Measurements from ENCODE around the gene CEP78.

The CEP78 gene

DNA sequence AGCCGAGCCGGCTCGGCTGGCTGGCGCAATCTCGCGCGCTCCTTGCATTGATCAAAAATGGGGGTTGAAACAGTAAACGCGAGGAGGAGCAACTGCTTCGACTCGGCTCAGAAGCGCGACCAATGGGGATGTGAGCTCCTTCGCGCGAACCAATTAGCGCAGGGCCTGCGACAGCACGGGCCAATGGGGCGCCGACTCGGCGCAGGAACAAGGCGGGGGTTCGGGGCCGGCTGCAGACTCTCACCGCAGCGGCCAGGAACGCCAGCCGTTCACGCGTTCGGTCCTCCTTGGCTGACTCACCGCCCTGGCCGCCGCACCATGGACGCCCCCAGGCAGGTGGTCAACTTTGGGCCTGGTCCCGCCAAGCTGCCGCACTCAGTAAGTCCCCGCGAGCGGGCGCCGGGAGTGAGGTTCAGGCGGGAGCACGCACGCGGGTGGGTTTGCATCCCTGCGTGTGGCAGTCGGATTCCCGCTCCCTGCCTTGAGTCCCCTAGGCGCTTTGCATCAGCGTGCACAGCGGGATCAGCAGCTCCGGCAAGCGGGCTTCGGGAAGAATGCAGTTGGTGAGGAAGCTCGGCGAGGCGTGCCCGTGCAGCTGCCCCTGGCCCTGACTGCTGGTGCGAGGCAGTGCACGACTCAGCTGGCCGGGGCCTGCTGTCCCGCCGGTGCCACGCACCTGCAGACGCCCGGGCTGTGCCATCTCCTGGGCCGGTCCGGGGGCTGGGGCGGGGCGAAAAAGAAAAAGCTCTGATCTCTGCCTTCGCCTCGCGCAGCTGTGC lies 61.2 kb downstream of the CEP78 start, which contains the start of gene PSAT1:
Gene PSAT1 (plus strand): TSS at position 233 of the 779 bp plus-strand sequence. CDS start 86 bp downstream, at position 319.
- H3K4me2 ChIP-seq (ENCODE audit: insufficient read depth, low read length, poor library complexity, severe bottlenecking): peak within 1 kb of the TSS; percentile 79
- no peak within 1 kb of the TSS for H2BK15ac ChIP-seq (ENCODE audit: low read length)
- H4K91ac ChIP-seq (ENCODE audit: low read depth, low read length, poor library complexity): peak within 1 kb of the TSS; percentile 98
- no peaks in the 10 kb centered on the region for H3K9me3 ChIP-seq (replicated peaks in 1 of 2; ENCODE audit: control insufficient read depth in 2 of 2, insufficient read depth in 1 of 2, low read depth in 1 of 2, low read length in 2 of 2)
- H2AK5ac ChIP-seq (ENCODE audit: low read depth, low read length): peak within 1 kb of the TSS; percentile 83
- H3K18ac ChIP-seq (ENCODE audit: low read length): peak within 1 kb of the TSS; percentile 97
- H3K4ac ChIP-seq (ENCODE audit: low read length): no peak within 1 kb of the TSS
- peaks cover 4% of the 10 kb centered on the region for H3K79me1 ChIP-seq (ENCODE audit: low read depth, low read length)
- DNase-seq (ENCODE audit: low spot score): peak; percentile 93
- peak within 1 kb of the TSS; percentile 96 for H3K9ac ChIP-seq (ENCODE audit: low read depth, low read length, poor library complexity)
- H3K4me3 ChIP-seq (ENCODE audit: low read length in 2 of 2): peak within 1 kb of the TSS; percentile 83 to 100
- H2BK12ac ChIP-seq (ENCODE audit: low read length): peak within 1 kb of the TSS; percentile 95
- H2BK5ac ChIP-seq (ENCODE audit: low read length): peak within 1 kb of the TSS; percentile 99
- H2AFZ ChIP-seq (ENCODE audit: low read length): peak within 1 kb of the TSS; percentile 98
- peak within 1 kb of the TSS; percentile 91 for H3K27ac ChIP-seq (replicated peaks; ENCODE audit: low read length)
- peak within 1 kb of the TSS; percentile 100 for H3K14ac ChIP-seq (ENCODE audit: low read length)
- H3K36me3 ChIP-seq (replicated peaks in 1 of 2; ENCODE audit: control insufficient read depth in 2 of 2, insufficient read depth in 2 of 2, low read length in 2 of 2): peaks cover 7 to 30% of the 10 kb centered on the region in 2 donors
- peak within 1 kb of the TSS; percentile 92 for H3K23ac ChIP-seq (ENCODE audit: low read depth, low read length, poor library complexity)
- H4K8ac ChIP-seq (ENCODE audit: low read depth, low read length): no peak within 1 kb of the TSS
- H3K4me1 ChIP-seq (ENCODE audit: control insufficient read depth in 2 of 2, insufficient read depth in 1 of 2, low read depth in 1 of 2, low read length in 2 of 2): peaks cover 5 to 11% of the 10 kb centered on the region in 2 donors
- no CpG with 5 or more reads among the region's 76 CpGs for WGBS, 2 donors (ENCODE audit: extremely low coverage in 2 of 2, insufficient read length in 2 of 2, insufficient replicate concordance in 1 of 2)
- no peaks in the 10 kb centered on the region for H3K27me3 ChIP-seq (ENCODE audit: control insufficient read depth in 3 of 3, insufficient read depth in 3 of 3, low read depth in 1 of 3, low read length in 3 of 3)
- peak within 1 kb of the TSS; percentile 65 for H2BK120ac ChIP-seq (ENCODE audit: low read depth, low read length)

DNA sequence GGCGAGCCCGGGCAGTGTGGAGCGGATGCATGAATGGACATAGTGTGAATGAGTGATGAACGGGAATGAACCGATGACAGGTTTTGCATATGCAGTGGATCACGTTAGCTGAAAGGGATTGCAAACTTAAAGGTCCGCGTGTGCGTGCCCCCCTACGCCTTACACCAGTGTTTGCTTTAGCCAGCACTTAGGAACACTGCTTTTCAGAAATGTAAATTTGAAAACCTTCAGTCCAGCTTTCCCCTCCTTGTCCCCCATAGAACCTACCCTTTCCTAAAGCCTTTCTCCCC lies 61.7 kb downstream of the CEP78 start:
- no peak overlapping the region for H2AK5ac ChIP-seq (ENCODE audit: low read depth, low read length)
- H3K18ac ChIP-seq (ENCODE audit: low read length): peak overlapping the region; percentile 97
- peak overlapping the region; percentile 79 for H3K4me2 ChIP-seq (ENCODE audit: insufficient read depth, low read length, poor library complexity, severe bottlenecking)
- no peak overlapping the region for H3K14ac ChIP-seq (ENCODE audit: low read length)
- no peak overlapping the region for H3K23ac ChIP-seq (ENCODE audit: low read depth, low read length, poor library complexity)
- no peak overlapping the region for H2BK120ac ChIP-seq (ENCODE audit: low read depth, low read length)
- H3K79me1 ChIP-seq (ENCODE audit: low read depth, low read length): peaks cover 4% of the 10 kb centered on the region
- no peaks in the 10 kb centered on the region for H3K27me3 ChIP-seq (ENCODE audit: control insufficient read depth in 3 of 3, insufficient read depth in 3 of 3, low read depth in 1 of 3, low read length in 3 of 3)
- H3K9me3 ChIP-seq (replicated peaks in 1 of 2; ENCODE audit: control insufficient read depth in 2 of 2, insufficient read depth in 1 of 2, low read depth in 1 of 2, low read length in 2 of 2): no peaks in the 10 kb centered on the region
- H3K9ac ChIP-seq (ENCODE audit: low read depth, low read length, poor library complexity): peak overlapping the region; percentile 96
- H3K4me3 ChIP-seq (ENCODE audit: low read length in 2 of 2): peak overlapping the region; percentile 83 to 100
- H4K91ac ChIP-seq (ENCODE audit: low read depth, low read length, poor library complexity): no peak overlapping the region
- no peak overlapping the region for H2BK12ac ChIP-seq (ENCODE audit: low read length)
- H2BK5ac ChIP-seq (ENCODE audit: low read length): peak overlapping the region; percentile 99
- H3K4ac ChIP-seq (ENCODE audit: low read length): no peak overlapping the region
- no peak overlapping the region for H4K8ac ChIP-seq (ENCODE audit: low read depth, low read length)
- no peak overlapping the region for H2BK15ac ChIP-seq (ENCODE audit: low read length)
- WGBS, 2 donors (ENCODE audit: extremely low coverage in 2 of 2, insufficient read length in 2 of 2, insufficient replicate concordance in 1 of 2): no CpG with 5 or more reads among the region's 10 CpGs
- peak overlapping the region; percentile 98 for H2AFZ ChIP-seq (ENCODE audit: low read length)
- peak overlapping the region; percentile 76 for H3K27ac ChIP-seq (replicated peaks; ENCODE audit: low read length)
- peaks cover 7 to 36% of the 10 kb centered on the region in 2 donors for H3K36me3 ChIP-seq (replicated peaks in 1 of 2; ENCODE audit: control insufficient read depth in 2 of 2, insufficient read depth in 2 of 2, low read length in 2 of 2)
- H3K4me1 ChIP-seq (ENCODE audit: control insufficient read depth in 2 of 2, insufficient read depth in 1 of 2, low read depth in 1 of 2, low read length in 2 of 2): peaks cover 5 to 11% of the 10 kb centered on the region in 2 donors
- no peak for DNase-seq (ENCODE audit: low spot score)

DNA sequence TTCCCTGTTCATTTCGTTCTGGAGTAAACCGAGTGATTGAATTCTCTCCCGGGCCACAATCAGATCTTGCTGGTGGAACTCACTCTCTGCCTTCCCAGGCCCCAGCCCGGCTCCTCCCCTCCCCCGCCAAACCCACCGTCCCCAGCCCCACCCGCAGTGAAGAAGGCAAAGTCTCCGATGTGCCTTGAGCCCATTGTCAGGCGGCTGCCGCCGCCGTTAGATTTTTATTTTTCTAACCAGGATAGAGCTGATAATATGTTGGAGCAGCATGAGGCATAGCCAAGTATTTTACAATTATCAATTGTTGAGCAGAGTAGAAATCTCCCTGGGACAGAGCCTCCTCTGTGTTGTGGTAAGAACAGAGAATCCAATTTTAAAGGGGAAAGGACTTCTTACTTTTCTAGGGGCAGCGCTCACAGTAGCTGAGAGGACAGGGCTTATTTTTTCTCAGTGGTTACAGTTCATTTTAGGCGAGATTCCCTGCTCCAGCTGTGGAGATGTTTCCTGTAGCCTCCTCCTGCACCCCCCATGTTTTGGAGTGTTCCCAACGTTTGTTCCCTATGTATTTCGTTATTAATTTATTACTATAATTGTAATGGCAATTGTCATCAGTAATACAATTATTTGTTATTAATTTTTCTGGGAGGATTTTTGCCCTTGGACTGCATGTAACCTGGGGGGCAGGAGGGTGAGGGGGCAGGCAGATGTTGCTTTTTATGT lies 62.3 kb downstream of the CEP78 start:
- no peak overlapping the region for H3K27ac ChIP-seq (replicated peaks; ENCODE audit: low read length)
- H3K4me1 ChIP-seq (ENCODE audit: control insufficient read depth in 2 of 2, insufficient read depth in 1 of 2, low read depth in 1 of 2, low read length in 2 of 2): peaks cover 5 to 11% of the 10 kb centered on the region in 2 donors
- H3K9me3 ChIP-seq (replicated peaks in 1 of 2; ENCODE audit: control insufficient read depth in 2 of 2, insufficient read depth in 1 of 2, low read depth in 1 of 2, low read length in 2 of 2): no peaks in the 10 kb centered on the region
- no peak overlapping the region for H4K8ac ChIP-seq (ENCODE audit: low read depth, low read length)
- peak overlapping the region; percentile 98 for H2AFZ ChIP-seq (ENCODE audit: low read length)
- no peak overlapping the region for H3K18ac ChIP-seq (ENCODE audit: low read length)
- no peak overlapping the region for H2BK5ac ChIP-seq (ENCODE audit: low read length)
- peaks cover 9 to 42% of the 10 kb centered on the region in 2 donors for H3K36me3 ChIP-seq (replicated peaks in 1 of 2; ENCODE audit: control insufficient read depth in 2 of 2, insufficient read depth in 2 of 2, low read length in 2 of 2)
- no peak overlapping the region for H3K4ac ChIP-seq (ENCODE audit: low read length)
- H2BK12ac ChIP-seq (ENCODE audit: low read length): no peak overlapping the region
- H3K23ac ChIP-seq (ENCODE audit: low read depth, low read length, poor library complexity): no peak overlapping the region
- H3K79me1 ChIP-seq (ENCODE audit: low read depth, low read length): peaks cover 4% of the 10 kb centered on the region
- H3K27me3 ChIP-seq (ENCODE audit: control insufficient read depth in 3 of 3, insufficient read depth in 3 of 3, low read depth in 1 of 3, low read length in 3 of 3): no peaks in the 10 kb centered on the region
- DNase-seq (ENCODE audit: low spot score): no peak
- H2BK120ac ChIP-seq (ENCODE audit: low read depth, low read length): no peak overlapping the region
- H2AK5ac ChIP-seq (ENCODE audit: low read depth, low read length): no peak overlapping the region
- no peak overlapping the region for H4K91ac ChIP-seq (ENCODE audit: low read depth, low read length, poor library complexity)
- no peak overlapping the region for H2BK15ac ChIP-seq (ENCODE audit: low read length)
- peak overlapping the region; percentile 79 for H3K4me2 ChIP-seq (ENCODE audit: insufficient read depth, low read length, poor library complexity, severe bottlenecking)
- no peak overlapping the region for H3K14ac ChIP-seq (ENCODE audit: low read length)
- H3K4me3 ChIP-seq (ENCODE audit: low read length in 2 of 2): peak overlapping the region; percentile 83 to 100
- H3K9ac ChIP-seq (ENCODE audit: low read depth, low read length, poor library complexity): no peak overlapping the region
- no CpG with 5 or more reads among the region's 16 CpGs for WGBS, 2 donors (ENCODE audit: extremely low coverage in 2 of 2, insufficient read length in 2 of 2, insufficient replicate concordance in 1 of 2)

DNA sequence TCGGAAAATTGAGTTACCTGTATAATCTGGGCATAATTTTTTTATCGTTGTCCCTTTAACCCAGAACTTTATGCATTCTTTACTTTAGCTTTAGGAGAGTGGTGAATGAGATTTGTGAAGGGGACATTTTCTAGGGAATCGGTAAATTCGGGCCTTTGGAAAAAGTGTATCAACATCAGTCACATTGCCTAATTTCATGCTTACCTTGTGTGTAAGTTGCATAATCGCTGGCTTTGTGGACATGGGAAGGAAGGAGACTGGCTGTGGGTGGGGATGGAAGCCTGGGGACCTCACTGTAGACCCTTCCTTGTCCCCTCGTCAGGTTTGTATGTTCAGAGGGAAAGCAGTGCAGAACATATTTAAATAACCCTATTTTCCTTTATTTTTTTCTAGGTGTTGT lies 64.3 kb downstream of the CEP78 start:
- Histone ChIP-seq H2BK15ac (ENCODE audit: low read length) (no peak overlapping the region), H2BK120ac (ENCODE audit: low read depth, low read length) (no peak overlapping the region), H3K9me3 (replicated peaks in 1 of 2; ENCODE audit: control insufficient read depth in 2 of 2, insufficient read depth in 1 of 2, low read depth in 1 of 2, low read length in 2 of 2) (no peaks in the 10 kb centered on the region), H3K18ac (ENCODE audit: low read length) (no peak overlapping the region), H4K8ac (ENCODE audit: low read depth, low read length) (no peak overlapping the region), H3K27me3 (ENCODE audit: control insufficient read depth in 3 of 3, insufficient read depth in 3 of 3, low read depth in 1 of 3, low read length in 3 of 3) (no peaks in the 10 kb centered on the region), H2AFZ (ENCODE audit: low read length) (no peak overlapping the region), H3K23ac (ENCODE audit: low read depth, low read length, poor library complexity) (no peak overlapping the region), H4K91ac (ENCODE audit: low read depth, low read length, poor library complexity) (no peak overlapping the region), H3K4me2 (ENCODE audit: insufficient read depth, low read length, poor library complexity, severe bottlenecking) (no peak overlapping the region), H3K4ac (ENCODE audit: low read length) (no peak overlapping the region), H3K9ac (ENCODE audit: low read depth, low read length, poor library complexity) (no peak overlapping the region), H3K27ac (replicated peaks; ENCODE audit: low read length) (no peak overlapping the region), H2BK5ac (ENCODE audit: low read length) (no peak overlapping the region), H3K14ac (ENCODE audit: low read length) (no peak overlapping the region), H3K4me3 (ENCODE audit: low read length in 2 of 2) (no peak overlapping the region), H2BK12ac (ENCODE audit: low read length) (no peak overlapping the region), H3K36me3 (replicated peaks in 1 of 2; ENCODE audit: control insufficient read depth in 2 of 2, insufficient read depth in 2 of 2, low read length in 2 of 2) (peaks cover 24 to 60% of the 10 kb centered on the region in 2 donors), H2AK5ac (ENCODE audit: low read depth, low read length) (no peak overlapping the region), H3K4me1 (ENCODE audit: control insufficient read depth in 2 of 2, insufficient read depth in 1 of 2, low read depth in 1 of 2, low read length in 2 of 2) (peaks cover 5 to 6% of the 10 kb centered on the region in 2 donors), H3K79me1 (ENCODE audit: low read depth, low read length) (peaks cover 7% of the 10 kb centered on the region)
- DNase-seq (ENCODE audit: low spot score): no peak
- WGBS, 2 donors (ENCODE audit: extremely low coverage in 2 of 2, insufficient read length in 2 of 2, insufficient replicate concordance in 1 of 2): no CpG with 5 or more reads among the region's 6 CpGs
